HEK293 (cell line): ENCODE data around the gene WWOX.

Source experiments
- CTCF ChIA-PET: fragments of 350-600 bp; formaldehyde crosslinking; extraction: SDS; loops from one replicate; lab custom pipeline; 2021; ENCODE audit warnings: antibody characterized with exemption; lab: Yijun Ruan, JAX
- POLR2A ChIA-PET: fragments of 300-600 bp; formaldehyde crosslinking; extraction: SDS; loops from one replicate; lab custom pipeline; 2020; ENCODE audit warnings: antibody characterized with exemption, inconsistent platforms; lab: Yijun Ruan, JAX
- H3K27ac ChIP-seq: fragments of 200-500 bp; sonication (Bioruptor generic); 2 replicates; pipeline ENCODE4 v1.5.1; 2014; ENCODE audit warnings: low read depth, low read length, control low read depth, inconsistent platforms; ENCODE audit errors: extremely low read depth
- H3K36me3 ChIP-seq, 2 experiments: fragments of 200-500 bp in 1 of 2; sonication (Bioruptor generic) in 1 of 2; 1 replicate in 1 of 2; 2 replicates in 1 of 2; pipeline ENCODE4 v1.5.1; 2014 to 2017; ENCODE audit warnings: inconsistent platforms in 2 of 2, low read length in 2 of 2; ENCODE audit not compliant: control insufficient read depth in 2 of 2, insufficient read depth in 1 of 2
- H3K4me1 ChIP-seq: fragments of 200-500 bp; sonication (Bioruptor generic); 2 replicates; pipeline ENCODE4 v1.5.1; 2014; ENCODE audit warnings: mild to moderate bottlenecking, low read length, inconsistent platforms; ENCODE audit not compliant: control insufficient read depth, insufficient read depth
- H3K4me3 ChIP-seq: 2 replicates; pipeline ENCODE4 v1.5.1; 2011; ENCODE audit warnings: low read depth, mild to moderate bottlenecking, control low read depth, low read length, moderate library complexity
- H3K9me3 ChIP-seq: fragments of 200-500 bp; sonication (Bioruptor generic); 2 replicates; pipeline ENCODE4 v1.5.1; 2014; ENCODE audit warnings: low read depth, low read length, inconsistent platforms; ENCODE audit not compliant: control insufficient read depth, insufficient read depth
- KLF1 ChIP-seq: fragments of 450-650 bp; formaldehyde crosslinking; IDR thresholded peaks from 2 replicates; pipeline ENCODE4 v1.5.1; 2016; ENCODE audit warnings: missing biosample characterization, missing genetic modification characterization
- KLF16 ChIP-seq: fragments of 450-650 bp; formaldehyde crosslinking; IDR thresholded peaks from 2 replicates; pipeline ENCODE4 v1.5.1; 2017; ENCODE audit warnings: missing biosample characterization, missing genetic modification characterization
- PATZ1 ChIP-seq: fragments of 450-650 bp; formaldehyde crosslinking; IDR thresholded peaks from 2 replicates; pipeline ENCODE4 v1.5.1; 2016; ENCODE audit warnings: missing biosample characterization, missing genetic modification characterization
- PRDM1 ChIP-seq: fragments of 450-650 bp; formaldehyde crosslinking; IDR thresholded peaks from 2 replicates; pipeline ENCODE4; 2016; ENCODE audit warnings: missing biosample characterization, missing genetic modification characterization
- ZBTB20 ChIP-seq: fragments of 450-650 bp; formaldehyde crosslinking; IDR thresholded peaks from 2 replicates; pipeline ENCODE4 v1.5.1; 2016; ENCODE audit warnings: missing biosample characterization, missing genetic modification characterization
- ZBTB6 ChIP-seq: fragments of 450-650 bp; formaldehyde crosslinking; IDR thresholded peaks from 2 replicates; pipeline ENCODE4 v1.5.1; 2017; ENCODE audit warnings: missing biosample characterization, missing genetic modification characterization
- ZFP41 ChIP-seq: fragments of 450-650 bp; formaldehyde crosslinking; IDR thresholded peaks from 2 replicates; pipeline ENCODE4 v1.5.1; 2016; ENCODE audit warnings: missing biosample characterization, missing genetic modification characterization, borderline replicate concordance
- ZNF121 ChIP-seq: fragments of 450-650 bp; formaldehyde crosslinking; IDR thresholded peaks from 2 replicates; pipeline ENCODE4 v1.5.1; 2016; ENCODE audit warnings: missing biosample characterization, missing genetic modification characterization
- ZNF148 ChIP-seq: fragments of 450-650 bp; formaldehyde crosslinking; IDR thresholded peaks from 2 replicates; pipeline ENCODE4 v1.5.0; 2017; ENCODE audit warnings: missing biosample characterization, missing genetic modification characterization, borderline replicate concordance
- ZNF184 ChIP-seq: fragments of 450-650 bp; IDR thresholded peaks from 2 replicates; pipeline ENCODE4 v1.5.1; 2018; ENCODE audit warnings: missing biosample characterization, mild to moderate bottlenecking, missing genetic modification characterization
- ZNF214 ChIP-seq: fragments of 450-650 bp; formaldehyde crosslinking; IDR thresholded peaks from 2 replicates; pipeline ENCODE4 v1.5.1; 2017; ENCODE audit warnings: missing biosample characterization, mild to moderate bottlenecking, missing genetic modification characterization, borderline replicate concordance
- ZNF23 ChIP-seq: fragments of 450-650 bp; formaldehyde crosslinking; IDR thresholded peaks from 2 replicates; pipeline ENCODE4 v1.5.1; 2016; ENCODE audit warnings: missing biosample characterization, missing genetic modification characterization, borderline replicate concordance
- ZNF266 ChIP-seq: fragments of 450-650 bp; formaldehyde crosslinking; IDR thresholded peaks from 2 replicates; pipeline ENCODE4 v1.5.1; 2016; ENCODE audit warnings: missing biosample characterization, missing genetic modification characterization, low read depth
- ZNF391 ChIP-seq: fragments of 450-650 bp; formaldehyde crosslinking; IDR thresholded peaks from 2 replicates; pipeline ENCODE4 v1.5.1; 2016; ENCODE audit warnings: low read depth, missing biosample characterization, missing genetic modification characterization, borderline replicate concordance
- ZNF416 ChIP-seq: fragments of 450-650 bp; formaldehyde crosslinking; IDR thresholded peaks from 2 replicates; pipeline ENCODE4 v1.5.1; 2016; ENCODE audit warnings: missing biosample characterization, missing genetic modification characterization
- ZNF514 ChIP-seq: fragments of 450-650 bp; formaldehyde crosslinking; IDR thresholded peaks from 2 replicates; pipeline ENCODE4 v1.5.1; 2016; ENCODE audit warnings: missing biosample characterization, missing genetic modification characterization
- ZNF585B ChIP-seq: fragments of 450-650 bp; formaldehyde crosslinking; IDR thresholded peaks from 2 replicates; pipeline ENCODE4 v1.5.1; 2016; ENCODE audit warnings: missing biosample characterization, missing genetic modification characterization
- ZNF645 ChIP-seq: fragments of 450-650 bp; formaldehyde crosslinking; IDR thresholded peaks from 2 replicates; pipeline ENCODE4; 2016; ENCODE audit warnings: missing biosample characterization, missing genetic modification characterization
- ZNF677 ChIP-seq: fragments of 450-650 bp; IDR thresholded peaks from 2 replicates; pipeline ENCODE4 v1.5.0; 2018; ENCODE audit warnings: missing biosample characterization, mild to moderate bottlenecking, missing genetic modification characterization, moderate library complexity
- ZNF785 ChIP-seq: fragments of 450-650 bp; formaldehyde crosslinking; IDR thresholded peaks from 2 replicates; pipeline ENCODE4 v1.5.1; 2016; ENCODE audit warnings: missing biosample characterization, missing genetic modification characterization

WWOX gene

GRCh38 chr16:78902321-78902720 lies 802.9 kb downstream of the WWOX start (continued):
- TF ChIP-seq KLF16 (tag by site-specific recombination) (no peak), ZNF514 (tag by site-specific recombination) (no peak), ZNF214 (no peak), ZNF184 (no peak), PRDM1 (tag by site-specific recombination) (no peak), ZNF121 (no peak), ZFP41 (tag by site-specific recombination) (no peak), ZNF23 (no peak), PATZ1 (tag by site-specific recombination) (no peak)

GRCh38 chr16:78903237-78903636 lies 803.8 kb downstream of the WWOX start:
- ChIA-PET POLR2A (no interaction called here), CTCF (no interaction called here)
- Histone ChIP-seq H3K4me1 (no peaks in the 10 kb centered on the region), H3K9me3 (no peaks in the 10 kb centered on the region), H3K4me3 (no peak overlapping the region), H3K27ac (no peak overlapping the region), H3K36me3 (no peaks in the 10 kb centered on the region)
- TF ChIP-seq ZNF645 (tag by site-specific recombination) (no peak), ZBTB20 (tag by site-specific recombination) (no peak), ZNF148 (no peak), KLF1 (tag by site-specific recombination) (no peak), ZBTB6 (tag by site-specific recombination) (no peak), ZNF391 (tag by site-specific recombination) (no peak), ZNF266 (tag by site-specific recombination) (no peak), ZNF585B (no peak), ZNF416 (tag by site-specific recombination) (no peak), ZNF785 (tag by site-specific recombination) (no peak), ZNF677 (tag by site-specific recombination) (no peak)
